HG02870 (cell line): ENCODE results near the gene PCBP3.
"Not testable (repeated sequence)": the region's sequence is repeated elsewhere in the genome, so short reads cannot be mapped to it uniquely, and the experiment has no call there.

Experiments used
- ATAC-seq: cut with Tn5 transposase; IDR thresholded peaks from one replicate; pipeline ENCODE4 v1.9.1; 2021; ENCODE audit warnings: mild to moderate bottlenecking, moderate library complexity; ENCODE audit not compliant: unreplicated experiment

The PCBP3 gene

GRCh38 chr21:45802956-45803617 lies 159.6 kb downstream of the PCBP3 start:
- no peak for ATAC-seq

- ATAC-seq, result no peak
Measured at GRCh38 chr21:45803618-45804340, 160.3 kb downstream of the PCBP3 start.

GRCh38 chr21:45804809-45805313 lies 161.3 kb downstream of the PCBP3 start:
- no peak for ATAC-seq

GRCh38 chr21:45805321-45805720 lies 161.8 kb downstream of the PCBP3 start:
- no peak for ATAC-seq

GRCh38 chr21:45806042-45806441 lies 162.5 kb downstream of the PCBP3 start:
- no peak for ATAC-seq

GRCh38 chr21:45808663-45809062 lies 165.1 kb downstream of the PCBP3 start:
- not testable (repeated sequence) for ATAC-seq

GRCh38 chr21:45809421-45809820 lies 165.9 kb downstream of the PCBP3 start:
- ATAC-seq, result no peak

- ATAC-seq, result no peak
Measured at GRCh38 chr21:45811136-45811535, 167.6 kb downstream of the PCBP3 start.

- not testable (repeated sequence) for ATAC-seq
Measured at GRCh38 chr21:45814210-45814940, 170.8 kb downstream of the PCBP3 start.

- not testable (repeated sequence) for ATAC-seq
Measured at GRCh38 chr21:45815781-45816180, 172.3 kb downstream of the PCBP3 start.

GRCh38 chr21:45816794-45817193 lies 173.3 kb downstream of the PCBP3 start:
- ATAC-seq, result no peak

- no peak for ATAC-seq
Measured at GRCh38 chr21:45817345-45817744, 173.8 kb downstream of the PCBP3 start.

GRCh38 chr21:45818276-45818903 lies 174.9 kb downstream of the PCBP3 start:
- no peak for ATAC-seq

GRCh38 chr21:45818904-45819285 lies 175.4 kb downstream of the PCBP3 start:
- ATAC-seq, result no peak

- ATAC-seq, result no peak
Measured at GRCh38 chr21:45819478-45820170, 176.1 kb downstream of the PCBP3 start.

GRCh38 chr21:45820171-45821091 lies 176.9 kb downstream of the PCBP3 start:
- no peak for ATAC-seq

GRCh38 chr21:45821315-45821962 lies 177.9 kb downstream of the PCBP3 start:
- no peak for ATAC-seq

GRCh38 chr21:45821998-45822397 lies 178.5 kb downstream of the PCBP3 start:
- ATAC-seq, result no peak
